ENCODE measurements around the gene INAFM2. TPM values are rescaled to one million over a fixed set of nuclear protein-coding genes. Genes with fewer than 3 reads are reported as not detected.

Gene INAFM2
- total and polyA plus RNA-seq, 10 of the 15 experiments (the other 5 are each of a cell fraction or from before 2014, with no cell fraction given), result 0.75 to 8.1 (median 3.9) TPM

GRCh38 chr15:40275954-40276353, 47.5 kb upstream of the INAFM2 start (continued):
- TF ChIP-seq ZNF687 (IDR thresholded peaks at IDR 0.05) (no peak), POU2F2 (IDR thresholded peaks at IDR 0.05; ENCODE audit: borderline replicate concordance, low read depth, low read length) (no peak), NR2C1 (IDR thresholded peaks at IDR 0.05) (no peak), MYB (IDR thresholded peaks at IDR 0.05; ENCODE audit: borderline replicate concordance, low read depth, low read length) (no peak), MTA2 (IDR thresholded peaks at IDR 0.05; ENCODE audit: low read depth) (no peak)

GRCh38 chr15:40276927-40277326, 46.6 kb upstream of the INAFM2 start:
- H3K4me3 ChIP-seq, result no peak overlapping the region
- H3K27ac ChIP-seq (ENCODE audit: control insufficient read depth, insufficient read depth), result no peak overlapping the region
- no peak for TF ChIP-seq RUNX3 (IDR thresholded peaks at IDR 0.05; ENCODE audit: low read length)
- DNase-seq (ENCODE audit: low read depth, low spot score) (no peak), FAIRE-seq (no peak), ATAC-seq (no peak)
- no peak overlapping the region for H2AFZ ChIP-seq (ENCODE audit: control insufficient read depth, low read depth, low read length)
- ChIA-PET CTCF (interaction anchor here (1.1 to 11.7 kb wide), 8 partner anchors 33 to 242 kb away, joined by 3 to 296 read pairs (median 99); partner anchors contain the start of genes CCDC9B and PLCB2), RAD21 (ENCODE audit: unreplicated experiment) (interaction anchor here (0.8 to 5.7 kb wide), 5 partner anchors 33 to 231 kb away, joined by 3 to 93 read pairs (median 7); partner anchors contain the start of genes CCDC9B and PLCB2), SMC1A (ENCODE audit: uncharacterized antibody, unreplicated experiment) (interaction anchor here (1.0 to 6.4 kb wide), 5 partner anchors 13 to 230 kb away, joined by 3 to 83 read pairs (median 55); partner anchors contain the start of gene PLCB2), POLR2A (no interaction called here)
- WGBS (ENCODE audit: insufficient coverage, insufficient replicate concordance, low lambda C conversion rate, missing lambda C conversion rate), result 0% methylated on average over 4 of the region's 4 CpGs
- no peak overlapping the region for H3K4me2 ChIP-seq (ENCODE audit: control insufficient read depth, insufficient read depth)
- no peaks in the 10 kb centered on the region for H3K36me3 ChIP-seq (ENCODE audit: control insufficient read depth in 2 of 2, insufficient read depth in 2 of 2, low read length in 1 of 2)
- no peak overlapping the region for H3K9ac ChIP-seq (ENCODE audit: control insufficient read depth, insufficient read depth, low read length)
- H3K27me3 ChIP-seq (replicated peaks in 1 of 2; ENCODE audit: control insufficient read depth in 2 of 2, insufficient read depth in 2 of 2, low read length in 1 of 2), result peaks cover 1 to 9% of the 10 kb centered on the region in 2 experiments; a peak in 3 of 4 replicates
- no peaks in the 10 kb centered on the region for H3K9me3 ChIP-seq (replicated peaks; ENCODE audit: control insufficient read depth, insufficient read depth, low read length)
- intact Hi-C loops (cut with micrococcal nuclease; ENCODE audit: unreplicated experiment), result loop anchor here (5.0 to 10.0 kb wide), 3 partner anchors 145 to 392 kb away; partner anchors contain the start of gene BMF
- H3K79me2 ChIP-seq (ENCODE audit: control insufficient read depth, insufficient read depth, low read length), result no peaks in the 10 kb centered on the region
- no TSS peak for BruUV-seq (replicated peaks)
- no peaks in the 10 kb centered on the region; the same call in 1 of the 2 replicates for H4K20me1 ChIP-seq (ENCODE audit: control insufficient read depth, insufficient read depth)
- H3K4me1 ChIP-seq (ENCODE audit: control insufficient read depth, insufficient read depth, low read length), result peaks cover 6% of the 10 kb centered on the region
- in situ Hi-C loops (cut with MboI), result loop anchor here (5.0 to 10.0 kb wide), 3 partner anchors 35 to 492 kb away; partner anchors contain the start of gene FSIP1
